IMR-90 (cell line): Measurements from ENCODE around the gene MBD1. TPM values are rescaled to one million over a fixed set of nuclear protein-coding genes. Genes with fewer than 3 reads are reported as not detected.
A peak's percentile ranks its signal among the peaks of the same experiment; 100 is the strongest.

Source experiments
- ATAC-seq: fragments of 200-7000 bp; cut with Tn5 transposase; 2 replicates; pipeline ENCODE4 v1.9.1; 2020; ENCODE audit warnings: low read depth, mild to moderate bottlenecking, moderate library complexity
- BruUV-seq: library from RNA; stranded (reverse); fragments of 400-500 nt; replicated peaks from 2 replicates; lab custom pipeline; 2021; lab: Mats Ljungman, UMichigan
- CTCF ChIA-PET: fragments of 300-600 bp; formaldehyde crosslinking; extraction: SDS; loops from one replicate; lab custom pipeline; 2021; ENCODE audit warnings: antibody characterized with exemption; lab: Yijun Ruan, JAX
- POLR2A ChIA-PET: fragments of 300-600 bp; sonication (Branson Sonifier 250); formaldehyde crosslinking; loops from one replicate; lab custom pipeline; 2022; ENCODE audit warnings: antibody characterized with exemption; ENCODE audit not compliant: unreplicated experiment; lab: Charles Lee
- DNase-seq: peaks from one replicate; pipeline ENCODE4 v3.0.0; 2013
- H2AFZ ChIP-seq: replicated peaks from 2 replicates; pipeline ENCODE3; 2013; ENCODE audit warnings: low read length, mild to moderate bottlenecking; ENCODE audit not compliant: poor library complexity
- H2AK5ac ChIP-seq: 2 replicates; pipeline ENCODE4 v1.6.1; 2013; ENCODE audit warnings: low read depth, low read length, inconsistent platforms
- H2AK9ac ChIP-seq: replicated peaks from 2 replicates; pipeline ENCODE3; 2013; ENCODE audit warnings: mild to moderate bottlenecking, low read depth, low read length, moderate library complexity; ENCODE audit not compliant: poor library complexity
- H2BK120ac ChIP-seq: 2 replicates; pipeline ENCODE4 v1.6.1; 2013; ENCODE audit warnings: low read depth, low read length, inconsistent platforms
- H2BK15ac ChIP-seq: 3 replicates; pipeline ENCODE4 v1.6.1; 2013; ENCODE audit warnings: low read depth, low read length, inconsistent platforms
- H2BK20ac ChIP-seq: 2 replicates; pipeline ENCODE4 v1.6.1; 2013; ENCODE audit warnings: low read depth, mild to moderate bottlenecking, inconsistent platforms, low read length, moderate library complexity
- H2BK5ac ChIP-seq: 2 replicates; pipeline ENCODE4 v1.6.1; 2013; ENCODE audit warnings: mild to moderate bottlenecking, low read depth, low read length, inconsistent platforms; ENCODE audit not compliant: poor library complexity, severe bottlenecking
- H3K14ac ChIP-seq: replicated peaks from 2 replicates; pipeline ENCODE4 v1.6.1; 2013; ENCODE audit warnings: low read depth, low read length, inconsistent platforms
- H3K18ac ChIP-seq: 2 replicates; pipeline ENCODE4 v1.6.1; 2013; ENCODE audit warnings: low read depth, low read length, control low read depth
- H3K23ac ChIP-seq: 2 replicates; pipeline ENCODE4 v1.6.1; 2013; ENCODE audit warnings: low read depth, low read length, inconsistent platforms
- H3K27ac ChIP-seq: 2 replicates; pipeline ENCODE4 v1.5.1; 2013; ENCODE audit warnings: mild to moderate bottlenecking, control low read depth, low read length; ENCODE audit not compliant: insufficient read depth
- H3K27me3 ChIP-seq: 2 replicates; pipeline ENCODE4 v1.6.1; 2013; ENCODE audit warnings: low read length; ENCODE audit not compliant: control insufficient read depth, insufficient read depth
- H3K36me3 ChIP-seq: 2 replicates; pipeline ENCODE4 v1.6.1; 2013; ENCODE audit warnings: low read length, mixed read lengths; ENCODE audit not compliant: control insufficient read depth, insufficient read depth
- H3K4ac ChIP-seq: 2 replicates; pipeline ENCODE4 v1.6.1; 2013; ENCODE audit warnings: low read depth, low read length, inconsistent platforms
- H3K4me1 ChIP-seq: 2 replicates; pipeline ENCODE4 v1.6.1; 2013; ENCODE audit warnings: low read length, mixed read lengths; ENCODE audit not compliant: control insufficient read depth, insufficient read depth
- H3K4me2 ChIP-seq: 2 replicates; pipeline ENCODE4 v1.6.1; 2013; ENCODE audit warnings: low read depth, mild to moderate bottlenecking, control low read depth, low read length, moderate library complexity
- H3K4me3 ChIP-seq: 2 replicates; pipeline ENCODE4 v1.5.1; 2013; ENCODE audit warnings: low read depth, mild to moderate bottlenecking, control low read depth, low read length, moderate library complexity; ENCODE audit not compliant: insufficient read depth
- H3K56ac ChIP-seq: 2 replicates; pipeline ENCODE4 v1.6.1; 2013; ENCODE audit warnings: low read length, inconsistent platforms; ENCODE audit not compliant: insufficient read depth; ENCODE audit errors: extremely low read depth
- H3K79me1 ChIP-seq, 2 experiments: 2 replicates each; pipeline ENCODE4 v1.6.1; 2013; ENCODE audit warnings: low read length in 2 of 2, inconsistent platforms in 1 of 2, low read depth in 1 of 2
- H3K9ac ChIP-seq: 2 replicates; pipeline ENCODE4 v1.6.1; 2013; ENCODE audit warnings: low read depth, low read length, control low read depth
- H3K9me1 ChIP-seq: 2 replicates; pipeline ENCODE4 v1.6.1; 2013; ENCODE audit warnings: low read length, inconsistent platforms; ENCODE audit not compliant: insufficient read depth
- H3K9me3 ChIP-seq: 2 replicates; pipeline ENCODE4 v1.6.1; 2013; ENCODE audit warnings: low read length; ENCODE audit not compliant: control insufficient read depth, insufficient read depth
- H4K20me1 ChIP-seq: 2 replicates; pipeline ENCODE4 v1.6.1; 2013; ENCODE audit warnings: low read length, inconsistent platforms; ENCODE audit not compliant: insufficient read depth
- H4K5ac ChIP-seq: 2 replicates; pipeline ENCODE4 v1.6.1; 2013; ENCODE audit warnings: mild to moderate bottlenecking, low read depth, low read length, control low read depth
- H4K8ac ChIP-seq, 2 experiments: 2 replicates each; pipeline ENCODE4 v1.6.1; 2013; ENCODE audit warnings: low read depth in 2 of 2, low read length in 2 of 2, control low read depth in 1 of 2, inconsistent platforms in 1 of 2
- H4K91ac ChIP-seq: 2 replicates; pipeline ENCODE4 v1.6.1; 2013; ENCODE audit warnings: low read depth, low read length, inconsistent platforms; ENCODE audit not compliant: insufficient read depth
- BHLHE40 ChIP-seq: fragments of 150-350 bp; IDR thresholded peaks from 2 replicates; pipeline ENCODE4 v1.6.1; 2016; ENCODE audit warnings: mild to moderate bottlenecking, low read depth, low read length
- FOS ChIP-seq: fragments of 150-350 bp; IDR thresholded peaks from 2 replicates; pipeline ENCODE4 v1.6.1; 2016; ENCODE audit warnings: low read depth, low read length
- MAFK ChIP-seq: IDR thresholded peaks from 2 replicates; pipeline ENCODE4 v1.6.1; 2012; ENCODE audit warnings: low read depth, low read length, improper control_type of control experiment
- MXI1 ChIP-seq: IDR thresholded peaks from 2 replicates; pipeline ENCODE4 v1.6.1; 2012; ENCODE audit warnings: low read depth, mild to moderate bottlenecking, low read length, moderate library complexity, borderline replicate concordance
- POLR2A ChIP-seq: IDR thresholded peaks from 2 replicates; pipeline ENCODE4 v1.6.1; 2012; ENCODE audit warnings: mild to moderate bottlenecking, low read depth, low read length
- RAD21 ChIP-seq: IDR thresholded peaks from 2 replicates; pipeline ENCODE4 v1.6.1; 2012; ENCODE audit warnings: low read length, improper control_type of control experiment
- RCOR1 ChIP-seq: IDR thresholded peaks from 2 replicates; pipeline ENCODE4 v1.6.1; 2012; ENCODE audit warnings: mild to moderate bottlenecking, low read length, improper control_type of control experiment; ENCODE audit not compliant: insufficient replicate concordance
- RFX5 ChIP-seq: IDR thresholded peaks from 2 replicates; pipeline ENCODE4 v1.8.0; 2012; ENCODE audit warnings: low read depth, mild to moderate bottlenecking, low read length, moderate library complexity
- SMC3 ChIP-seq: fragments of 150-350 bp; IDR thresholded peaks from 2 replicates; pipeline ENCODE4 v1.6.1; 2016; ENCODE audit warnings: low read depth, mild to moderate bottlenecking, antibody characterized with exemption, low read length, moderate library complexity
- dilution Hi-C: fragments of 300-500 bp; cut with HindIII; formaldehyde crosslinking; loops from one replicate; pipeline ENCODE4 v1.14.3; 2018; ENCODE audit warnings: low sequenced_read_pairs; ENCODE audit not compliant: unreplicated experiment
- in situ Hi-C: fragments of 300-500 bp; cut with MboI; formaldehyde crosslinking; loops from 3 replicates; pipeline ENCODE4 v1.14.3; 2019; ENCODE audit warnings: low sequenced_read_pairs, inconsistent platforms, mixed read lengths
- intact Hi-C: fragments of 100-400 bp; cut with micrococcal nuclease; formaldehyde crosslinking; loops from 2 replicates; pipeline ENCODE4 v1.10.0; 2022
- polyA plus RNA-seq, 3 experiments: library from polyadenylated mRNA; depleted of rRNA; stranded (reverse); fragments of >200 nt; gene quantifications; 2 replicates each; pipeline ENCODE4 v1.2.3, GENCODE V29; 2012; ENCODE audit warnings: low replicate concordance in 1 of 3
- total RNA-seq: library from RNA; depleted of rRNA; stranded (reverse); fragments of >200 nt; gene quantifications from 2 replicates; pipeline ENCODE4 v1.2.3, GENCODE V29; 2012
- TF ChIP-seq, protein P1 (sequence below): conservative IDR thresholded peaks from 2 replicates; pipeline ENCODE4 v1.5.1; 2012; ENCODE audit warnings: mild to moderate bottlenecking, low read depth, low read length, improper control_type of control experiment
- TF ChIP-seq, protein P2 (sequence below): fragments of 150-350 bp; IDR thresholded peaks from 2 replicates; pipeline ENCODE4 v1.6.1; 2017; ENCODE audit warnings: mild to moderate bottlenecking, antibody characterized with exemption, low read length, low read depth
- TF ChIP-seq, protein P3 (sequence below): fragments of 150-350 bp; IDR thresholded peaks from 2 replicates; pipeline ENCODE4 v1.6.1; 2016; ENCODE audit warnings: low read depth, mild to moderate bottlenecking, low read length, moderate library complexity, borderline replicate concordance

The MBD1 gene
- total and polyA plus RNA-seq, 2 of the 4 experiments (the other 2 are of a cell fraction), result 31.7 to 56.5 TPM

DNA sequence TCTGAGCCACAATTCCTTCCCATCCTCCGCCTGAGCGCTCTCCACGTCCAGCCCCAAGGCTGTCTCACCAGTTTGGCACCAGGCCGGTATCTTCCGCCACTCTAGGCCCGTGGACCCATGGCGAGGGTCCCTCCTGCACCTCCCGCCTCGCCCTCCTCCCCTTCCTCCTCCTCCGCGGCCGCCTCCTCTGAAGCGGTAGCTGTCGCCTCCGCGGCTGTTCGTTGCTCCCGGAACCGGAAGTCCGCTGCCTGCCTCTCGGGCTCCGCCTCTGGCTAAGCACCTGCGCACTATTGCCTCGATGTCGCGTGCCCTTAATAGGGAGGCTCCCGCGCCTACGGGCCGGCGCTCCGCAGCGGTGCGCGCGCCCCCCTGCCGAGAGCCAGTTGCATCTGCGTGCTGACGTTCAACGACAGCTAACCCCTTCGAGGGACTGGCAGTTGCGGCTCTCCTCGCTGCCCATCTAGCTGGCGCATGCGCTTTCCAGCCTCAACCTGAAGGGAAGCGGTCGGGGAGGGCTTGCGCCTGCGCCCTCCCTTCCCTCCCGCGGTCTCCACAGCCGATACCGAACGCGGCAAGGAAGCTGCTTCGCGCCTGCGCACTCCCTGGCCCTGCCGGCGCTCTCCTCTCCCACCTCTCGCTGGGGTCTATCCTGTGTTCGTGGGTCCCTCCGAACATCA lies at the start of gene MBD1 (continued):
- TF ChIP-seq RAD21, result no peak
- TF ChIP-seq, protein P1, sequence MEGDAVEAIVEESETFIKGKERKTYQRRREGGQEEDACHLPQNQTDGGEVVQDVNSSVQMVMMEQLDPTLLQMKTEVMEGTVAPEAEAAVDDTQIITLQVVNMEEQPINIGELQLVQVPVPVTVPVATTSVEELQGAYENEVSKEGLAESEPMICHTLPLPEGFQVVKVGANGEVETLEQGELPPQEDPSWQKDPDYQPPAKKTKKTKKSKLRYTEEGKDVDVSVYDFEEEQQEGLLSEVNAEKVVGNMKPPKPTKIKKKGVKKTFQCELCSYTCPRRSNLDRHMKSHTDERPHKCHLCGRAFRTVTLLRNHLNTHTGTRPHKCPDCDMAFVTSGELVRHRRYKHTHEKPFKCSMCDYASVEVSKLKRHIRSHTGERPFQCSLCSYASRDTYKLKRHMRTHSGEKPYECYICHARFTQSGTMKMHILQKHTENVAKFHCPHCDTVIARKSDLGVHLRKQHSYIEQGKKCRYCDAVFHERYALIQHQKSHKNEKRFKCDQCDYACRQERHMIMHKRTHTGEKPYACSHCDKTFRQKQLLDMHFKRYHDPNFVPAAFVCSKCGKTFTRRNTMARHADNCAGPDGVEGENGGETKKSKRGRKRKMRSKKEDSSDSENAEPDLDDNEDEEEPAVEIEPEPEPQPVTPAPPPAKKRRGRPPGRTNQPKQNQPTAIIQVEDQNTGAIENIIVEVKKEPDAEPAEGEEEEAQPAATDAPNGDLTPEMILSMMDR, result 0 out of 2 replicates have a peak, but pooled peaks have one; percentile 20

DNA sequence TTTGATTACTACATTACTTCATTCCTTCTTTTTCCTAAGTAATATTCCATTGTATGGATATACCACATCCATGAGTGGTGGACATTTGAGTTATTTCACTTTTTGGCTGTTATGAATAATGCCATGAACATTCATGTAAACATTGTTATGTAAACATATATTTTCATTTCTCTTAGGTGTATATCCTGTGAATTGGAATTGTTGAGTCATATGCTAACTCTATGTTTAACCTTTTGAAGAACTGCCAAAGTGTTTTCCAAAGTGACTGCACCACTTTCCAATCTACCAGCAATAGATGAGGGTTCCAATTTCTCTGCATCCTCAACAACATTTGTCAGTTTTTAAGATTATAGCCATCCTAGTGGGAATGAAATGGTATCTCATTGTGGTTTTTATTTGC lies 48.9 kb upstream of the MBD1 start:
- ATAC-seq (no peak), DNase-seq (no peak)
- Histone ChIP-seq H4K20me1 (no peaks in the 10 kb centered on the region), H3K27ac (no peak overlapping the region), H3K23ac (no peak overlapping the region), H3K4me3 (no peak overlapping the region), H3K18ac (no peak overlapping the region), H3K79me1 (no peaks in the 10 kb centered on the region), H3K4me1 (no peaks in the 10 kb centered on the region), H3K9ac (no peak overlapping the region), H3K27me3 (no peaks in the 10 kb centered on the region; the same call in 1 of the 2 replicates), H2BK5ac (no peak overlapping the region), H4K8ac (no peak overlapping the region), H2AK9ac (no peak overlapping the region), H2AK5ac (no peak overlapping the region), H3K9me1 (no peaks in the 10 kb centered on the region), H3K56ac (no peak overlapping the region), H2AFZ (no peak overlapping the region), H3K14ac (no peak overlapping the region), H3K9me3 (no peaks in the 10 kb centered on the region), H2BK15ac (no peak overlapping the region), H2BK120ac (no peak overlapping the region), H4K5ac (no peak overlapping the region), H4K91ac (no peak overlapping the region), H3K4me2 (no peak overlapping the region), H3K36me3 (no peaks in the 10 kb centered on the region), H3K4ac (no peak overlapping the region), H2BK20ac (no peak overlapping the region)
- in situ Hi-C loops (no loop called here), dilution Hi-C loops (no loop called here), intact Hi-C loops (no loop called here)
- BruUV-seq, result no TSS peak
- POLR2A ChIA-PET, result no interaction called here
- CTCF ChIA-PET, result no interaction called here
- TF ChIP-seq FOS (no peak), POLR2A (no peak), RCOR1 (no peak), BHLHE40 (no peak), RAD21 (no peak), MXI1 (no peak), SMC3 (no peak), RFX5 (no peak), MAFK (no peak)
- TF ChIP-seq, protein P2, sequence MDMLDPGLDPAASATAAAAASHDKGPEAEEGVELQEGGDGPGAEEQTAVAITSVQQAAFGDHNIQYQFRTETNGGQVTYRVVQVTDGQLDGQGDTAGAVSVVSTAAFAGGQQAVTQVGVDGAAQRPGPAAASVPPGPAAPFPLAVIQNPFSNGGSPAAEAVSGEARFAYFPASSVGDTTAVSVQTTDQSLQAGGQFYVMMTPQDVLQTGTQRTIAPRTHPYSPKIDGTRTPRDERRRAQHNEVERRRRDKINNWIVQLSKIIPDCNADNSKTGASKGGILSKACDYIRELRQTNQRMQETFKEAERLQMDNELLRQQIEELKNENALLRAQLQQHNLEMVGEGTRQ, result no peak
- TF ChIP-seq, protein P3, sequence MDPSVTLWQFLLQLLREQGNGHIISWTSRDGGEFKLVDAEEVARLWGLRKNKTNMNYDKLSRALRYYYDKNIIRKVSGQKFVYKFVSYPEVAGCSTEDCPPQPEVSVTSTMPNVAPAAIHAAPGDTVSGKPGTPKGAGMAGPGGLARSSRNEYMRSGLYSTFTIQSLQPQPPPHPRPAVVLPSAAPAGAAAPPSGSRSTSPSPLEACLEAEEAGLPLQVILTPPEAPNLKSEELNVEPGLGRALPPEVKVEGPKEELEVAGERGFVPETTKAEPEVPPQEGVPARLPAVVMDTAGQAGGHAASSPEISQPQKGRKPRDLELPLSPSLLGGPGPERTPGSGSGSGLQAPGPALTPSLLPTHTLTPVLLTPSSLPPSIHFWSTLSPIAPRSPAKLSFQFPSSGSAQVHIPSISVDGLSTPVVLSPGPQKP, result no peak
